Endodermal cell (in vitro differentiated cells): ENCODE data around the gene WDR91. TPM values are rescaled to one million over a fixed set of nuclear protein-coding genes. Genes with fewer than 3 reads are reported as not detected.

Source experiments
- DNase-seq: peaks from one replicate; pipeline ENCODE4 v3.0.0-alpha.2; 2017
- H3K27ac ChIP-seq: 2 replicates; pipeline ENCODE4 v1.5.1; 2013; ENCODE audit warnings: mild to moderate bottlenecking, low read depth, low read length, moderate library complexity
- H3K27me3 ChIP-seq: 2 replicates; pipeline ENCODE4 v1.6.1; 2013; ENCODE audit warnings: mild to moderate bottlenecking, low read length, moderate library complexity; ENCODE audit not compliant: insufficient read depth, control insufficient read depth, poor library complexity, severe bottlenecking
- H3K36me3 ChIP-seq: 2 replicates; pipeline ENCODE4 v1.7.0; 2013; ENCODE audit warnings: mild to moderate bottlenecking, low read length, moderate library complexity; ENCODE audit not compliant: control insufficient read depth, insufficient read depth
- H3K4me1 ChIP-seq: one replicate; pipeline ENCODE4 v1.7.0; 2013; ENCODE audit warnings: low read length; ENCODE audit not compliant: control insufficient read depth, insufficient read depth
- H3K4me3 ChIP-seq: 2 replicates; pipeline ENCODE4 v1.5.1; 2013; ENCODE audit warnings: mild to moderate bottlenecking, low read length, moderate library complexity
- H3K9ac ChIP-seq: 2 replicates; pipeline ENCODE4 v1.6.1; 2013; ENCODE audit warnings: mild to moderate bottlenecking, low read length, moderate library complexity; ENCODE audit not compliant: poor library complexity, severe bottlenecking; ENCODE audit errors: extremely low read depth
- H3K9me3 ChIP-seq: 2 replicates; pipeline ENCODE4 v1.6.1; 2013; ENCODE audit warnings: mild to moderate bottlenecking, low read length, moderate library complexity; ENCODE audit not compliant: control insufficient read depth
- H3K27ac Mint-ChIP-seq: 2 replicates; pipeline ENCODE4 v1.8.0; 2020; ENCODE audit warnings: mixed read lengths
- H3K27me3 Mint-ChIP-seq: 2 replicates; pipeline ENCODE4 v1.8.0; 2021; ENCODE audit warnings: mild to moderate bottlenecking, mixed read lengths; ENCODE audit not compliant: insufficient read depth
- H3K36me3 Mint-ChIP-seq: 2 replicates; pipeline ENCODE4 v1.8.0; 2020; ENCODE audit warnings: low read depth, mixed read lengths
- H3K4me1 Mint-ChIP-seq: 2 replicates; pipeline ENCODE4 v1.8.0; 2020; ENCODE audit warnings: mixed read lengths
- H3K4me3 Mint-ChIP-seq: 2 replicates; pipeline ENCODE4 v1.8.0; 2020; ENCODE audit warnings: mild to moderate bottlenecking, moderate library complexity, mixed read lengths
- H3K9me3 Mint-ChIP-seq: 2 replicates; pipeline ENCODE4 v1.8.0; 2020; ENCODE audit warnings: mild to moderate bottlenecking, mixed read lengths
- CTCF ChIP-seq: fragments of 200-600 bp; sonication (generic); conservative IDR thresholded peaks from 2 replicates; pipeline ENCODE4 v1.5.0; 2021; ENCODE audit warnings: antibody characterized with exemption, mild to moderate bottlenecking
- WGBS, 2 experiments: methylation state at CpG; one replicate each; pipeline versions ENCODE4 v1.1.5 to v1.1.7; 2013; ENCODE audit warnings: missing lambda C conversion rate in 2 of 2, mixed read lengths in 1 of 2; ENCODE audit not compliant: insufficient coverage in 1 of 2, insufficient read length in 1 of 2; 5-methylcytosine and 5-hydroxymethylcytosine counted together
- total RNA-seq, 2 donors: library from RNA; stranded (reverse); fragmentation: NEBNext Ultra II Directional in 1 of 2; extraction: Animal tissue kit (Norgen Biotek cat#: 25700) in 1 of 2; gene quantifications; 2 replicates in 1 of 2; 3 replicates in 1 of 2; pipeline ENCODE4 v1.2.1, GENCODE V29; 2021

The WDR91 gene
- total RNA-seq, 2 donors from 2014 or later, result 8.2 to 9.6 TPM

GRCh38 chr7:135170274-135170997, 40.9 kb downstream of the WDR91 start, which contains the start of gene CYREN:
CYREN (minus strand) TSS chr7:135170707; CDS start chr7:135168922, 1,785 bp downstream.
- no peaks in the 10 kb centered on the region for H3K9me3 Mint-ChIP-seq
- WGBS, 2 experiments, result 0% methylated on average over 8 to 77 of the region's 77 CpGs
- peak within 1 kb of the TSS; percentile 91 for H3K27ac Mint-ChIP-seq
- peak within 1 kb of the TSS; percentile 76 for H3K9ac ChIP-seq
- peak; percentile 95 for DNase-seq
- H3K9me3 ChIP-seq, result no peaks in the 10 kb centered on the region
- peak within 1 kb of the TSS; percentile 76 for H3K4me3 Mint-ChIP-seq
- H3K4me3 ChIP-seq, result peak within 1 kb of the TSS; percentile 90
- H3K27ac ChIP-seq, result peak within 1 kb of the TSS; percentile 91
- no peaks in the 10 kb centered on the region for H3K27me3 Mint-ChIP-seq
- H3K36me3 ChIP-seq, result peaks cover 33% of the 10 kb centered on the region
- peak; percentile 56 for TF ChIP-seq CTCF
- peaks cover 11% of the 10 kb centered on the region for H3K4me1 Mint-ChIP-seq
- H3K27me3 ChIP-seq, result no peaks in the 10 kb centered on the region
- H3K4me1 ChIP-seq, result no peaks in the 10 kb centered on the region
- H3K36me3 Mint-ChIP-seq, result peaks cover 39% of the 10 kb centered on the region

- no peak for TF ChIP-seq CTCF
- Histone ChIP-seq H3K27ac (peak overlapping the region; percentile 91), H3K36me3 (peaks cover 36% of the 10 kb centered on the region), H3K4me1 (no peaks in the 10 kb centered on the region), H3K9ac (peak overlapping the region; percentile 76), H3K9me3 (no peaks in the 10 kb centered on the region), H3K4me3 (peak overlapping the region; percentile 90), H3K27me3 (no peaks in the 10 kb centered on the region)
- H3K27ac Mint-ChIP-seq, result peak overlapping the region; percentile 90
- DNase-seq, result no peak
- no peaks in the 10 kb centered on the region for H3K27me3 Mint-ChIP-seq
- 3 to 6% methylated on average over 9 to 17 of the region's 17 CpGs for WGBS, 2 experiments
- peaks cover 44% of the 10 kb centered on the region for H3K36me3 Mint-ChIP-seq
- peaks cover 11% of the 10 kb centered on the region for H3K4me1 Mint-ChIP-seq
- no peaks in the 10 kb centered on the region for H3K9me3 Mint-ChIP-seq
- peak overlapping the region; percentile 76 for H3K4me3 Mint-ChIP-seq
Measured at GRCh38 chr7:135169964-135170273, 41.4 kb downstream of the WDR91 start.

- H3K27me3 Mint-ChIP-seq, result no peaks in the 10 kb centered on the region
- peak overlapping the region; percentile 90 for H3K4me3 ChIP-seq
- peak overlapping the region; percentile 76 for H3K4me3 Mint-ChIP-seq
- DNase-seq, result peak; percentile 90
- TF ChIP-seq CTCF, result peak; percentile 84
- H3K27ac ChIP-seq, result no peak overlapping the region
- peaks cover 11% of the 10 kb centered on the region for H3K4me1 Mint-ChIP-seq
- peak overlapping the region; percentile 90 for H3K27ac Mint-ChIP-seq
- peaks cover 48% of the 10 kb centered on the region for H3K36me3 Mint-ChIP-seq
- no peaks in the 10 kb centered on the region for H3K9me3 ChIP-seq
- H3K9me3 Mint-ChIP-seq, result no peaks in the 10 kb centered on the region
- no peaks in the 10 kb centered on the region for H3K4me1 ChIP-seq
- peaks cover 40% of the 10 kb centered on the region for H3K36me3 ChIP-seq
- 74 to 75% methylated on average over 9 to 11 of the region's 11 CpGs for WGBS, 2 experiments
- no peaks in the 10 kb centered on the region for H3K27me3 ChIP-seq
- peak overlapping the region; percentile 76 for H3K9ac ChIP-seq
Measured at GRCh38 chr7:135169141-135169963, 42.0 kb downstream of the WDR91 start.
